GM12878 (cell line): ENCODE results near the gene SFMBT1. TPM values are rescaled to one million over a fixed set of nuclear protein-coding genes. Genes with fewer than 3 reads are reported as not detected.

Experiments
- ATAC-seq: fragments of 200-7000 bp; cut with Tn5 transposase; 3 replicates; pipeline ENCODE4 v1.9.1; 2020; ENCODE audit warnings: mild to moderate bottlenecking, moderate library complexity
- BruUV-seq: library from RNA; stranded (reverse); fragments of 400-500 nt; replicated peaks from 2 replicates; lab custom pipeline; 2021; lab: Mats Ljungman, UMichigan
- CTCF ChIA-PET: fragments of 300-600 bp; sonication (Branson Sonifier 250); formaldehyde crosslinking; extraction: SDS; loops from one replicate; lab custom pipeline; 2021; ENCODE audit warnings: inconsistent platforms; lab: Yijun Ruan, JAX
- POLR2A ChIA-PET: fragments of 350-600 bp; formaldehyde crosslinking; extraction: SDS; loops from one replicate; lab custom pipeline; 2021; ENCODE audit warnings: inconsistent platforms; lab: Charles Lee
- RAD21 ChIA-PET: fragments of 300-600 bp; sonication (Branson Sonifier 250); formaldehyde crosslinking; loops from one replicate; lab custom pipeline; 2023; ENCODE audit warnings: antibody characterized with exemption; ENCODE audit not compliant: unreplicated experiment; lab: Charles Lee
- SMC1A ChIA-PET: fragments of 300-600 bp; sonication (Branson Sonifier 250); formaldehyde crosslinking; loops from one replicate; lab custom pipeline; 2023; ENCODE audit not compliant: unreplicated experiment, uncharacterized antibody; lab: Charles Lee
- DNase-seq: peaks from one replicate; pipeline ENCODE4 v3.0.0-alpha.2; 2011; ENCODE audit warnings: low read depth, low spot score
- FAIRE-seq: peaks from 3 replicates; lab custom pipeline; 2011; peaks lifted over from hg19 to GRCh38; lab: Jason Lieb, UNC
- H2AFZ ChIP-seq: 2 replicates; pipeline ENCODE4 v1.6.0; 2011; ENCODE audit warnings: low read depth, low read length, control low read depth; ENCODE audit not compliant: control insufficient read depth
- H3K27ac ChIP-seq: 2 replicates; pipeline ENCODE4 v1.5.1; 2011; ENCODE audit warnings: control low read depth; ENCODE audit not compliant: control insufficient read depth, insufficient read depth
- H3K27me3 ChIP-seq, 2 experiments: replicated peaks in 1 of 2; 2 replicates each; pipeline versions ENCODE4 v1.6.0 to v1.6.1; 2011; ENCODE audit warnings: low read length in 1 of 2; ENCODE audit not compliant: control insufficient read depth in 2 of 2, insufficient read depth in 2 of 2
- H3K36me3 ChIP-seq, 2 experiments: 2 replicates each; pipeline ENCODE4 v1.5.1; 2011; ENCODE audit warnings: low read length in 1 of 2; ENCODE audit not compliant: control insufficient read depth in 2 of 2, insufficient read depth in 2 of 2
- H3K4me1 ChIP-seq: 2 replicates; pipeline ENCODE4 v1.6.1; 2011; ENCODE audit warnings: mild to moderate bottlenecking, low read length, moderate library complexity, mixed read lengths; ENCODE audit not compliant: control insufficient read depth, insufficient read depth
- H3K4me2 ChIP-seq: 2 replicates; pipeline ENCODE4 v1.6.0; 2011; ENCODE audit warnings: control low read depth; ENCODE audit not compliant: control insufficient read depth, insufficient read depth
- H3K4me3 ChIP-seq: fragments of 200-600 bp; sonication (generic); 2 replicates; pipeline ENCODE4 v1.5.1; 2016
- H3K79me2 ChIP-seq: 2 replicates; pipeline ENCODE4 v1.6.0; 2011; ENCODE audit warnings: low read length; ENCODE audit not compliant: control insufficient read depth, insufficient read depth
- H3K9ac ChIP-seq: 2 replicates; pipeline ENCODE4 v1.8.0; 2011; ENCODE audit warnings: low read length, control low read depth, mixed read lengths; ENCODE audit not compliant: control insufficient read depth, insufficient read depth
- H3K9me3 ChIP-seq: replicated peaks from 3 replicates; pipeline ENCODE4 v1.5.1; 2011; ENCODE audit warnings: mild to moderate bottlenecking, low read length; ENCODE audit not compliant: control insufficient read depth, insufficient read depth
- H4K20me1 ChIP-seq: 2 replicates; pipeline ENCODE4 v1.6.0; 2011; ENCODE audit not compliant: control insufficient read depth, insufficient read depth
- BACH1 ChIP-seq: fragments of 450-650 bp; IDR thresholded peaks from 2 replicates; pipeline ENCODE4 v1.6.1; 2017; ENCODE audit warnings: mild to moderate bottlenecking, borderline replicate concordance
- BRCA1 ChIP-seq: IDR thresholded peaks from 2 replicates; pipeline ENCODE4 v1.6.1; 2011; ENCODE audit warnings: low read depth, low read length, improper control_type of control experiment
- CREB1 ChIP-seq: IDR thresholded peaks from 2 replicates; pipeline ENCODE4 v1.6.1; 2012; ENCODE audit warnings: low read depth, mild to moderate bottlenecking, inconsistent platforms
- FOXK2 ChIP-seq: fragments of 450-650 bp; IDR thresholded peaks from 2 replicates; pipeline ENCODE4 v1.6.1; 2017; ENCODE audit warnings: mild to moderate bottlenecking, moderate library complexity
- IRF4 ChIP-seq: IDR thresholded peaks from 2 replicates; pipeline ENCODE4 v1.6.1; 2011; ENCODE audit warnings: low read depth, low read length
- KLF5 ChIP-seq: fragments of 450-650 bp; IDR thresholded peaks from 2 replicates; pipeline ENCODE4 v1.6.1; 2014; ENCODE audit warnings: mild to moderate bottlenecking; ENCODE audit not compliant: partially characterized antibody
- NFYA ChIP-seq: IDR thresholded peaks from 2 replicates; pipeline ENCODE4 v1.6.1; 2011; ENCODE audit warnings: low read depth, mild to moderate bottlenecking, low read length, improper control_type of control experiment, borderline replicate concordance
- POU2F2 ChIP-seq: IDR thresholded peaks from 3 replicates; pipeline ENCODE4 v1.6.1; 2011; ENCODE audit warnings: low read depth, mild to moderate bottlenecking, low read length, borderline replicate concordance
- SMARCA5 ChIP-seq: fragments of 450-650 bp; IDR thresholded peaks from 2 replicates; pipeline ENCODE4 v1.6.1; 2017; ENCODE audit warnings: mild to moderate bottlenecking
- SREBF2 ChIP-seq: IDR thresholded peaks from 2 replicates; pipeline ENCODE4 v1.6.1; 2012; ENCODE audit warnings: mild to moderate bottlenecking, low read length
- TBL1XR1 ChIP-seq: IDR thresholded peaks from 2 replicates; pipeline ENCODE4 v1.6.1; 2012; ENCODE audit warnings: low read depth, low read length, improper control_type of control experiment
- WRNIP1 ChIP-seq: IDR thresholded peaks from 2 replicates; pipeline ENCODE4 v1.6.1; 2011; ENCODE audit warnings: low read depth, low read length, improper control_type of control experiment, borderline replicate concordance
- ZNF384 ChIP-seq: IDR thresholded peaks from 2 replicates; pipeline ENCODE4 v1.6.1; 2012; ENCODE audit warnings: low read depth, mild to moderate bottlenecking, low read length, improper control_type of control experiment, borderline replicate concordance
- WGBS: methylation state at CpG from one replicate; pipeline ENCODE4 v1.1.6; 2016; ENCODE audit warnings: low lambda C conversion rate; ENCODE audit not compliant: insufficient replicate concordance, insufficient coverage; ENCODE audit errors: missing lambda C conversion rate; 5-methylcytosine and 5-hydroxymethylcytosine counted together
- in situ Hi-C: fragments of 300-500 bp; cut with MboI; formaldehyde crosslinking; loops from 9 replicates; pipeline ENCODE4 v1.14.3; 2018; ENCODE audit warnings: mixed read lengths
- intact Hi-C: fragments of 100-400 bp; cut with micrococcal nuclease; formaldehyde crosslinking; loops from one replicate; pipeline ENCODE4 v1.14.2; 2022; ENCODE audit not compliant: unreplicated experiment
- polyA plus RNA-seq, 11 experiments: library from polyadenylated mRNA; depleted of rRNA in 4 of 11; unstranded in 6 of 11; stranded (reverse) in 5 of 11; fragments of >200 nt; fragmentation: Nextera tagmentation in 4 of 11; fragmentation: Illumina TruSeq in 1 of 11; extraction: Ambion mirVana in 4 of 11; extraction: Trizol in 1 of 11; gene quantifications; 1 replicate in 1 of 11; 2 replicates in 10 of 11; pipeline versions ENCODE4 v1.2.1 to v1.2.3, GENCODE V29; 2011 to 2016; ENCODE audit warnings: inconsistent platforms in 2 of 11, missing spikeins in 2 of 11, low read depth in 1 of 11
- total RNA-seq, 4 experiments: library from RNA; depleted of rRNA in 3 of 4; stranded (reverse); fragments of >200 nt in 3 of 4; fragmentation: Illumina TruSeq in 1 of 4; extraction: Trizol in 1 of 4; gene quantifications; 2 replicates each; pipeline versions ENCODE4 v1.2.1 to v1.2.3, GENCODE V29; 2013 to 2021
- TF ChIP-seq, protein P1 (sequence below), 3 experiments: IDR thresholded peaks in 2 of 3; conservative IDR thresholded peaks in 1 of 3; 2 replicates each; pipeline ENCODE4 v1.5.1; 2011; ENCODE audit warnings: low read depth in 3 of 3, low read length in 3 of 3, mild to moderate bottlenecking in 3 of 3, control low read depth in 2 of 3, moderate library complexity in 2 of 3, inconsistent platforms in 1 of 3, mixed read lengths in 1 of 3; ENCODE audit not compliant: control insufficient read depth in 2 of 3, insufficient read depth in 1 of 3; ENCODE audit errors: extremely low read depth in 1 of 3
- TF ChIP-seq, protein P2 (sequence below): fragments of 450-650 bp; formaldehyde crosslinking; IDR thresholded peaks from 2 replicates; pipeline ENCODE4 v1.4.0; 2020; ENCODE audit warnings: mild to moderate bottlenecking, moderate library complexity

SFMBT1 gene
- total and polyA plus RNA-seq, 10 of the 15 experiments (the other 5 are each of a cell fraction or from before 2014, with no cell fraction given), result 3.2 to 19.5 (median 11.4) TPM

DNA sequence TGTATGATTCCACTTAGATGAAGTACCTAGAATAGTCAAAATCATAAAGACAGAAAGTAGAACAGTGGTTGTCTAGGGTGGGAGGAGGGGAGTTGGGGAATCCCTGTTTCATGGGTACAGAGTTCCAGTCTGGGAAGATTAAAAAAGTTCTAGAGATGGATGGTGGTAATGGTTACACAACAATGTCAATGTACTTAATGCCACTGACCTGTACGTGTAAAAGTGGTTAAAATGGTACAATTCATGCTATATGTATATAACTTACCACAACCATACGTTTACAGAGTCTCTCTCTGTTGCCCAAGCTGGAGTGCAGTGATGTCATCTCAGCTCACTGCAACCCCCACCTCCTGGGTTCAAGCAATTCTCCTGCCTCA is 6.5 kb downstream of the SFMBT1 start:
- H3K27me3 ChIP-seq, result no peaks in the 10 kb centered on the region
- peaks cover 48% of the 10 kb centered on the region for H3K79me2 ChIP-seq
- H3K36me3 ChIP-seq, result no peaks in the 10 kb centered on the region
- no TSS peak for BruUV-seq
- no peak for DNase-seq
- no peak overlapping the region for H3K4me2 ChIP-seq
- WGBS, result 19% methylated on average over 2 of the region's 2 CpGs
- intact Hi-C loops, result no loop called here
- ChIA-PET POLR2A (no interaction called here), CTCF (no interaction called here), SMC1A (no interaction called here), RAD21 (no interaction called here)
- no peak for TF ChIP-seq ZNF384
- TF ChIP-seq BRCA1, result no peak
- TF ChIP-seq SMARCA5, result no peak
- TF ChIP-seq FOXK2, result no peak
- TF ChIP-seq KLF5, result no peak
- no peak for TF ChIP-seq BACH1
- no peak for TF ChIP-seq WRNIP1
- TF ChIP-seq, protein P1, sequence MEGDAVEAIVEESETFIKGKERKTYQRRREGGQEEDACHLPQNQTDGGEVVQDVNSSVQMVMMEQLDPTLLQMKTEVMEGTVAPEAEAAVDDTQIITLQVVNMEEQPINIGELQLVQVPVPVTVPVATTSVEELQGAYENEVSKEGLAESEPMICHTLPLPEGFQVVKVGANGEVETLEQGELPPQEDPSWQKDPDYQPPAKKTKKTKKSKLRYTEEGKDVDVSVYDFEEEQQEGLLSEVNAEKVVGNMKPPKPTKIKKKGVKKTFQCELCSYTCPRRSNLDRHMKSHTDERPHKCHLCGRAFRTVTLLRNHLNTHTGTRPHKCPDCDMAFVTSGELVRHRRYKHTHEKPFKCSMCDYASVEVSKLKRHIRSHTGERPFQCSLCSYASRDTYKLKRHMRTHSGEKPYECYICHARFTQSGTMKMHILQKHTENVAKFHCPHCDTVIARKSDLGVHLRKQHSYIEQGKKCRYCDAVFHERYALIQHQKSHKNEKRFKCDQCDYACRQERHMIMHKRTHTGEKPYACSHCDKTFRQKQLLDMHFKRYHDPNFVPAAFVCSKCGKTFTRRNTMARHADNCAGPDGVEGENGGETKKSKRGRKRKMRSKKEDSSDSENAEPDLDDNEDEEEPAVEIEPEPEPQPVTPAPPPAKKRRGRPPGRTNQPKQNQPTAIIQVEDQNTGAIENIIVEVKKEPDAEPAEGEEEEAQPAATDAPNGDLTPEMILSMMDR (IDR thresholded peaks at IDR 0.05 in 2 of 3, conservative IDR thresholded peaks at IDR 0.05 in 1 of 3; ENCODE audit: control insufficient read depth in 2 of 3, extremely low read depth in 1 of 3, insufficient read depth in 1 of 3, low read depth in 3 of 3, low read length in 3 of 3), result no peak
- no peak for TF ChIP-seq NFYA
- no peak for TF ChIP-seq TBL1XR1
- TF ChIP-seq SREBF2, result no peak
- no peak for TF ChIP-seq CREB1
- no peak for TF ChIP-seq POU2F2
- no peak for TF ChIP-seq IRF4
- TF ChIP-seq, protein P2, sequence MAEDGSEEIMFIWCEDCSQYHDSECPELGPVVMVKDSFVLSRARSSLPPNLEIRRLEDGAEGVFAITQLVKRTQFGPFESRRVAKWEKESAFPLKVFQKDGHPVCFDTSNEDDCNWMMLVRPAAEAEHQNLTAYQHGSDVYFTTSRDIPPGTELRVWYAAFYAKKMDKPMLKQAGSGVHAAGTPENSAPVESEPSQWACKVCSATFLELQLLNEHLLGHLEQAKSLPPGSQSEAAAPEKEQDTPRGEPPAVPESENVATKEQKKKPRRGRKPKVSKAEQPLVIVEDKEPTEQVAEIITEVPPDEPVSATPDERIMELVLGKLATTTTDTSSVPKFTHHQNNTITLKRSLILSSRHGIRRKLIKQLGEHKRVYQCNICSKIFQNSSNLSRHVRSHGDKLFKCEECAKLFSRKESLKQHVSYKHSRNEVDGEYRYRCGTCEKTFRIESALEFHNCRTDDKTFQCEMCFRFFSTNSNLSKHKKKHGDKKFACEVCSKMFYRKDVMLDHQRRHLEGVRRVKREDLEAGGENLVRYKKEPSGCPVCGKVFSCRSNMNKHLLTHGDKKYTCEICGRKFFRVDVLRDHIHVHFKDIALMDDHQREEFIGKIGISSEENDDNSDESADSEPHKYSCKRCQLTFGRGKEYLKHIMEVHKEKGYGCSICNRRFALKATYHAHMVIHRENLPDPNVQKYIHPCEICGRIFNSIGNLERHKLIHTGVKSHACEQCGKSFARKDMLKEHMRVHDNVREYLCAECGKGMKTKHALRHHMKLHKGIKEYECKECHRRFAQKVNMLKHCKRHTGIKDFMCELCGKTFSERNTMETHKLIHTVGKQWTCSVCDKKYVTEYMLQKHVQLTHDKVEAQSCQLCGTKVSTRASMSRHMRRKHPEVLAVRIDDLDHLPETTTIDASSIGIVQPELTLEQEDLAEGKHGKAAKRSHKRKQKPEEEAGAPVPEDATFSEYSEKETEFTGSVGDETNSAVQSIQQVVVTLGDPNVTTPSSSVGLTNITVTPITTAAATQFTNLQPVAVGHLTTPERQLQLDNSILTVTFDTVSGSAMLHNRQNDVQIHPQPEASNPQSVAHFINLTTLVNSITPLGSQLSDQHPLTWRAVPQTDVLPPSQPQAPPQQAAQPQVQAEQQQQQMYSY (CRISPR knock-in tag), result no peak
- in situ Hi-C loops, result no loop called here
- no peak overlapping the region for H3K27ac ChIP-seq
- no peaks in the 10 kb centered on the region for H3K9me3 ChIP-seq
- H3K4me1 ChIP-seq, result peaks cover 40% of the 10 kb centered on the region
- H3K4me3 ChIP-seq, result no peak overlapping the region
- H4K20me1 ChIP-seq, result no peaks in the 10 kb centered on the region
- H3K9ac ChIP-seq, result no peak overlapping the region
- no peak overlapping the region for H2AFZ ChIP-seq
- FAIRE-seq, result no peak
- no peak for ATAC-seq
